AG20443 (cell line): ENCODE measurements around the gene NLGN3.
A peak's percentile ranks its signal among the peaks of the same experiment; 100 is the strongest.

Experiments used
- DNase-seq: peaks from one replicate; pipeline ENCODE4 v3.0.0; 2012; ENCODE audit warnings: low spot score, mixed read lengths

NLGN3 gene

DNA sequence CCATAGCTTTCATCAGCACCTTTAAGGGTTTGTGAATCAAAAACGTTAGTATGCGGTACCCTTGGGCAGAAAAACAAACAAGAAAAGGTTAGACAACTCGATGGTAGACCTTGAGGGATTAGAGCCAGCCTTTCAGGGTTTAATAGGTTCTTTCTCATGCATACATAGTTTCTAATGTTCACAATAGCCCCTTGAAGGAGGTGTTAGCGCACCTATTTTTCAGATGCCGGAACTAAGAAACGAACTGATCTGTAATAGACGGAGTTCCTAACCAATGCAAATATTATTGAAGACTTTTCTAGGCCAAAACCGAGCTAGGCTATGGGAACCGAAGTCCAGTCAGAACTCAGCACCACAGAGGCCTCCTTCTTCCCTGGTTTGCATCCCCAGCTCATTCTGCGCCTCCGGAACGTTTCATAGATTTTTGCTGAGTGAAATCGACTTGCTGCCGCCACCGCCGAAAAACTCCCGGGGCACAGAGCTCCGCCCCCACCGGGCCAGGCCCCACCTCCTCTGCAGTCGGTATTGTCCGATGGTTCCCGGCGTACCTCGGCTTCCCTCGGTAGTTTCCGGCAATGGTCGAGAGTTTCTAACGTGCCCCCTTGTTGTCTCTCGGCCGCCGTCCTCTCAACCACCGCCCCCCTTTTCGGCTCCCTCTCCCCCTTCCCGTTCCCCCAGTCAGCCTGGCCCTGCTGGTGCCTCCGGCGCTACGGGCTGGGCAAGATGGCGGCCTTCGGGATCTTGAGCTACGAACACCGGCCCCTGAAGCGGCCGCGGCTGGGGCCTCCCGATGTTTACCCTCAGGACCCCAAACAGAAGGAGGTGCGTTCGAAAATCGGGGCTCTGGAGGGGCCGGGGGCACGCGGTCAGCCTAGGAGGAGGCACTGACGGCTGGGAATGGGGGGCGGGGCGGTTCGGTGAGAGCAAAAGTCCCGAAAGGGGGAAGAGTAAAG lies 26.3 kb upstream of the NLGN3 start, which contains the start of gene MED12:
Gene MED12, plus strand, starts transcription at position 565 of the 953 bp plus-strand sequence. Its CDS starts 159 bp downstream, at position 724.
- peak; percentile 89 for DNase-seq

DNA sequence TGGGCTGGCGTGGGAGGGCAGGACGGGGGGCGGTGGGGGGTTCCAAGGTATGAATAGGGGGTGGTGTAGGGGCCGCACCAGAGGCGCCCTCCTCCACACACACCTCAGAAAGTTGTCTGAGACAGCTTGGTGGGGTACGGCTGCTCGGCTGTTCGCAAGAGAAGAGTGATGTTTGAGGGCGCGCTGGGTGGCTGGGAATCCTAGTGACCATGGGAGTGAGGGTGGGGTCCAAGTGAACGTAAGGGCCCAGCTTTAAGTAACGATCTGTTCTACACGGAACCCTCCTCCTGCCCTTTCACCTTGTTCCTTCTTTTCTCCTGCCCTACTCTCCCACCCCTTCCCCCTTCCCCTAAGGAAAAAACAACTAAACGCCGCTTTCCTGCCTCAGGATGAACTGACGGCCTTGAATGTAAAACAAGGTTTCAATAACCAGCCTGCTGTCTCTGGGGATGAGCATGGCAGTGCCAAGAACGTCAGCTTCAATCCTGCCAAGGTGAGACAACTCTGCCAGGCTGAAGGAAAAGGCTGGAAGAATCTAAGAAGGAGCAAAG lies 25.6 kb upstream of the NLGN3 start:
- DNase-seq, result no peak

DNA sequence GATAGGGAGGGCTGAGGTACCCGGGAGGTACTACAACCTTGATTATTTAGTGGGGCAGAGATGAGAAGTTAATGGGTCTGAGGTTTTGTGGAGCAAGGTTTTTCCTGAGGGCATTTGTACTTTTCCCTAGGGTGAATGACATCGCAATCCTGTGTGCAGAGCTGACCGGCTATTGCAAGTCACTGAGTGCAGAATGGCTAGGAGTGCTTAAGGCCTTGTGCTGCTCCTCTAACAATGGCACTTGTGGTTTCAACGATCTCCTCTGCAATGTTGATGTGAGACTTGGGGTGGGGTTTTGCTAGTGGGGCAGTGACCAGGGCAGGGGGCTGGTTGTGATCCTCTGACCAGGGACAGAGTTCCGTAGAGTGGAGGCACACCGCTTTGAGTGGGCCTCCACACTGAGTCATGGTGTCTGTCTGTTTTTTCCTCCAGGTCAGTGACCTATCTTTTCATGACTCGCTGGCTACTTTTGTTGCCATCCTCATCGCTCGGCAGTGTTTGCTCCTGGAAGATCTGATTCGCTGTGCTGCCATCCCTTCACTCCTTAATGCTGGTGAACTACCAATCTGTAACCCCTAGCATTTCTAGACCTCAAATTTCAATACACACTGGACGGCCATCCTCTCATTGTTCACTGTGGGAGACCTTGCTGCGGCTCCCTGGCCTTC lies 16.3 kb upstream of the NLGN3 start:
- no peak for DNase-seq

DNA sequence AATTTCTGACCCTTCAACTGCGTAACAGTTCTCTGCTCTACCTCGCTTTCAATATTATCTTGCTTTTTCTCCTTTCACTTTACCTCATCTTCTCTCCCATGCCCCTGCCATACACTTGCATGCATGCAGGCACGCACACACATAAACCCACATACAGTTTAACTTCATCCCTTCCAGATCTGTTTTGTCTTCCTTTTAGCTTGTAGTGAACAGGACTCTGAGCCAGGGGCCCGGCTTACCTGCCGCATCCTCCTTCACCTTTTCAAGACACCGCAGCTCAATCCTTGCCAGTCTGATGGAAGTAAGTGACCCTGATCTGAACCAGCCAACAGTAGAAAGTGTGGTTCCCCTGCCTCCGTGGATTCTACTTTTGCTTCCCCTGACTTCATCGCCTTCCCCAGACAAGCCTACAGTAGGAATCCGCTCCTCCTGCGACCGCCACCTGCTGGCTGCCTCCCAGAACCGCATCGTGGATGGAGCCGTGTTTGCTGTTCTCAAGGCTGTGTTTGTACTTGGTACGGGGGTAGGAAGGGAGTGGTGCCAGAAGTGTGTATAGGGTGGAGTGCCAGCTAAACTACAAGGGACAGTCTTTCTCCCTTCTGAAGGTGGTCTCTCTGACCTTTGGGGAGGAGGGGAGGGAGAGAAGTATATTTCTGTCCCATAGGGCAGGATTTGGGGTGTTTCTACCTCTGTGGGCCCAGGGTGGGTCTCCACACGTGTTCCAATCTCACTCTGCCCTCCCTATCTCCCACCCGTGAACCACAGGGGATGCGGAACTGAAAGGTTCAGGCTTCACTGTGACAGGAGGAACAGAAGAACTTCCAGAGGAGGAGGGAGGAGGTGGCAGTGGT lies 15.5 kb upstream of the NLGN3 start:
- peak; percentile 64 for DNase-seq

DNA sequence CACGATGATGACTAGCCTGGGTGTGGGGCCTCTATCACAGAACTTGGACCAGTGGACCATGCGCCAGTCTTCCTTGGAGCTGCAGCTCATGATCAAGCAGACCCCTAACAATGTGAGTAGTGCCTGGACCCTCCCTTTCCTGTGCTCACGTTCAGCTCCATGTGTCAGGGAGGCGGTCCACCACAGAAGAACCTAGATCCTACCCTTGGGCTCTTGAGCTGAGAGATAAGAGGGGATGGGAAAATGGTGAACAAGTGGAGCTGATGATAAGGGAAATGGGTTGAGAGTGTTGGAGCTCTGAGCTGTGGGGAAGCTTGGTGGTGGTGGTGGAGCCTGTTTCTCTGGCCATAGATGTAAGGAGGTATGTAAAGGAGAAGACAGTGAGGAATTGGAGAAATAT lies 13.1 kb upstream of the NLGN3 start:
- DNase-seq, result no peak

DNA sequence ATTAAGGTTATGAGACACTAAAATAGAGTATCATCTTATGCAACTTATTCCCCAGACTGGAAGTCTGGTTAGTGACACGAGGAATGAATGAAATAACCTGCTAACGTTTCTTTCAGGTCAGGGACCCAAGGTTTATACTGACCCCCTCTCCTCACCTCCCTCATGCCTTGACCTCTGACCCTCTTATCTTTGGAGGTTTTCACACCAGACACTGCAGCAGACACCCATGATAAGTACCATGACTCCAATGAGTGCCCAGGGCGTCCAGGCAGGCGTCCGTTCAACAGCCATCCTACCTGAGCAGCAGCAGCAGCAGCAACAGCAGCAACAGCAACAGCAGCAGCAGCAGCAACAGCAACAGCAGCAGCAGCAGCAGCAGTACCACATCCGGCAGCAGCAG lies 4.2 kb upstream of the NLGN3 start:
- DNase-seq, result no peak

DNA sequence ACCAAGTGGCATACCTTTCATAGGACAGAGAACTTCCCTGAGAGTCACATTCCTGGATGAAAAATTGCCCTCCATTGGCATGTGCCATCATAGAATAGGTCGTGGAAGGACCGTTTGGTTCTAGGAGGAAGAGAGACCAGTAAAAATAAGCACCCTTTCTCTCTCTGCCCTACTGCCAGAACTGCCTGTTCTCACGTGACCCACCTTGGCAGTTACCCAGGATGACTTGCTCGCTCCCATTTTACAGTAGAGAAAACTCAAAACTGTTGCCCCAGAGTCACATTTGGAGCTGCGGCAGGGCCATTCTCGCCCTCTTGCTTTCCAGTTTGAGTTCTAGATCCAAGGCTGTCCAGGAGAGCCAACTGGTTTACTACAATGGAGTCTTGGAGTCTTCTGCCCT lies 1.1 kb upstream of the NLGN3 start:
- DNase-seq, result peak; percentile 37

DNA sequence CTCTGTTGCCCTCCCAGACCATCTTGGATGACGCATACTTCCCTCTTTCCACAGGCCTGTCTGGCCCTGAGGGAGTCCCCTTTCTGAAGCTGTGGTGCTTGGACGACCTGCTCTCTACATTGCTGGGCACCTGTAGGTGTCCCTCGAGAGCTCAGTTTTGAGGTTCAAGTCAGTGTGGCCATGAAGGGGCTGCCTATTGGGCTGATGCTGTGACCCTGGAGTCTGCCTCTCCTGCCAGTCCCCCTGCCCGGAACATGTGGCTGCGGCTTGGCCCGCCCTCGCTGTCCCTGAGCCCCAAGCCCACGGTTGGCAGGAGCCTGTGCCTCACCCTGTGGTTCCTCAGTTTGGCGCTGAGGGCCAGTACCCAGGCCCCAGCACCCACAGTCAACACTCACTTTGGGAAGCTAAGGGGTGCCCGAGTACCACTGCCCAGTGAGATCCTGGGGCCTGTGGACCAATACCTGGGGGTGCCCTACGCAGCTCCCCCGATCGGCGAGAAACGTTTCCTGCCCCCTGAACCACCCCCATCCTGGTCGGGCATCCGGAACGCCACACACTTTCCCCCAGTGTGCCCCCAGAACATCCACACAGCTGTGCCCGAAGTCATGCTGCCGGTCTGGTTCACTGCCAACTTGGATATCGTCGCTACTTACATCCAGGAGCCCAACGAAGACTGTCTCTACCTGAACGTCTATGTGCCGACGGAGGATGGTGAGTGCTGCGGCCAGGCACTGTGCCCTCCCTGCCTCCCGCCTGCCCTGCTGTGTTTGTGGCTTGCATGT lies 3.0 kb downstream of the NLGN3 start:
- no peak for DNase-seq

DNA sequence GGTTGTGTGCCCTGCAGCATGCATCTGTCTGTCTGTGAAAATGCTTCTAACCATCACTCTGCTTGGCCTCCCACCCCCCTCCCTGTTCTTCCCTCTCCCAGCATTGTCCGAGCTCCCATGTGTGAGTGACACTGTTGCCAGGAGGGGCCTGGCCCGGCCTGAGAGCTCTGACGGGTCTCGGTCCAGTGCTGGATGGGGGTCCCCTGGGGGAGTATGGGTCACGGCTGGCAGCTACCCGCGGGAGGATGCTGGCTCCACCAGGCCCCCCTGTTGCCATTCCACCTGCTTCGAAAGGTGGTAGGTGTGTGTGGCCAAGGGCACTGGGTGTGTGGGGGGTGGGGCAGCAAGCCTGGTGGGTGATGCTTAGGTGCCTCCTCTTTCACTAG lies 3.6 kb downstream of the NLGN3 start:
- DNase-seq, result no peak

DNA sequence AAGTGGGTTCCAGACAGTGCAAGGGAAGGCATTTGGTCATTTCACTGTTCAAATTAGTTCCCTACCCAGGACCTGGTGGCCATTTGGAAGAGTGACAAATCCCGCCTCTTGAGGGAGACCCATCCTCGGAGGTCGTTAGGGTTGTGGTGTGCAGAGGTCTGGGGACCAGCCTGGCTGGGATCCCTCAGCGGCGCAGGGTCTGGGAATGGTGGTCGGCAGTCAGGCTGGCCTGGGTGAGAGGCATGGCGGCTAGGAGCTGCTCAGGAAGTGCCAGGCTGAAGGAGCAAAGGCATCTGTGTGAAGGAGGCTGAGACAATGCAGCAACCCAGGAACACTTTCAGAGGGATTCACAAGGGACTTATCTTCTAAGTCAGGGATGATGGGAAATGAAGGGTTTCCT lies 6.7 kb downstream of the NLGN3 start:
- DNase-seq, result no peak

DNA sequence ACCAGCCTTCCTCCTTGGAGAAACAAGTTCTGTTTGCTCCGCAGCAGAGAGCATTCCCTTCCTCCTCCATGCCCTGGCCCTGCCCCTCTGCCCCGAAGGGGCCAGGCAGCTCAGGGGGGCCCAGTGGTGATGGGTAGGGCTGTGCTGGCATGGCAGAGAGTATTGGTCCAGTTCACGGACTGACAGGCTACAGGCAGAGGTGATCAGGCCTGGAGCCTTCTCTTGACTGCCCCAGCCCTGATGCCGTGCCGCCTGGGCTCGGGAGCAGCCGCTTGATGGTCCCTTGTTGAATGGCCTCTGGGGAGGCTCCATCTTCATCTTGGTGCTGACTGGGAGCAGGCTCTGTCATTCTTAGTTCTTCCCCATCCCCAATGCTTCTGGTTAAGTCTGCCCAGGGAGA lies 9.6 kb downstream of the NLGN3 start:
- DNase-seq, result no peak

DNA sequence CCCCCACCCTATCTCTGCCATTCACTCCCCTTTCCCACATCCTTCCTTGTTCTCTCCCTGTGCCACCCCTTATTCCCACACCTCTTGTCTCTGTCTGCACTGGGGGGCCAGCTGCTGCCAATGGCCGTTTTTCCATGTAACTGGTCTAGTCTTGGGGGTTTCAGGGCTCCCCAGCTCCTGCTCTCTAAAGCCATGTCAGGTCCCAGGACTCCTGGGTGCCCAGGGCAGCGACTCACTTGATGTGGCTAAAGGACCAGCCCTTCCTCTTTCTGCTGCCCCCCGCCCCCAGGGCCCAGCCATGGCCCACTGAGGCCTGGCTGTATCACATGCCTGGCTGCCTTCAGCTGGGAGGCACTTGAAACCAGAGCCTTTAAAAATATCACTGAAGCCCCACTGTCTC lies 10.0 kb downstream of the NLGN3 start:
- no peak for DNase-seq

DNA sequence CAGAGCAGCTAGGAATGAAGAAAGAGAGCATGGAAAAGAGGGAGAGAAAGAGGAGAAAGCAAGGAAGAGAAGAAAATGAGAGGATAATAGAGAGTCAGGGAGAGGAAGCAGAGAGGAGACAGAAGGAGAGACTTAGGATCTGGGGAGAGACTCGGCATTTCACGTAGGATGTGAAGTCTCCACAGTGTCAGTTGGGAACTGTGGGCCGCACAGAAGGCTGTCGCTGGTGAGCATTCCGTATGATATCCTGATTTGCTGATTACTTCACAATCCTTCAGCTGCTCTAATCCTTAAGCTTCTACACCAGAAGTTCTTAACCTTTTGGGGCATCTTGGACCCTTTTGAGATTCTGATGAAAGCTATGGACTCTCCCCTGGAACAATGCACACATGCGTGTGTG lies 14.0 kb downstream of the NLGN3 start:
- no peak for DNase-seq

DNA sequence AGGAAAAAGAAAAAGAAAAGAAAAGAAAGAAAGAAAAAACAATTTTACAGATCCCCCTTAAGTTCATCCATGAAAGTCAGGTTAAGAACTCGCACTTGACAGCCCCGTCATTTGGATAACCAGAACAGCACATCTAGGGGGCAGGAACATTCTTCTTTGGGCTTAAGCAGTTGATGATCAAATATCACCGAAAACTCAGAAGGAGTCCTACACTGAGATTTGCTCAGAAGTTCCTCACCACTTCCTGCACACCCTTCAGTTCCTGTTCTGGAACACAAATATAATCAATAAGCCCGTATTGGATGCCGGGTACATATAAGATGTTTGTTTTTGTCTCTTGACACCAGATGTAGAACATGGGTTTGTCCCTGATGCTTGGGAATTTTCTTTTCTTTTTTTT lies 14.7 kb downstream of the NLGN3 start:
- DNase-seq, result no peak

DNA sequence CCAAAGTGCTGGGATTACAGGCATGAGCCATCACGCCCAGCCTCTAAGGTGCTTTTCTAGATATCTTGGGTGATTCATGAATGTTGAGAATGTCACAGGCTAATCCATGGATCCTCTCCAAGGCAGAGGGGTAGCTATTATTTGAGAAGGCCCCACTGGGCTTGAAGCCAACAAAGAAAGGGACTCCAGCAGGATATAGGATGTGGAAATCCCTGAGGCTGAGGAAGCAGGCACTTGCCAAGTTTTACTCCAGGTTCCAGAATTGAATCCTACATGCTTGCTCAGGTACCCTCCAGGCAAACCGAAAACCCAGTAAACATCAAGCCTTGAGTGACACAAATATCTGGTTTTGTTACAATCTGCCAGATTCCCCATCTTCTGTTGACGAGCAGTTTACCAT lies 15.8 kb downstream of the NLGN3 start:
- no peak for DNase-seq

DNA sequence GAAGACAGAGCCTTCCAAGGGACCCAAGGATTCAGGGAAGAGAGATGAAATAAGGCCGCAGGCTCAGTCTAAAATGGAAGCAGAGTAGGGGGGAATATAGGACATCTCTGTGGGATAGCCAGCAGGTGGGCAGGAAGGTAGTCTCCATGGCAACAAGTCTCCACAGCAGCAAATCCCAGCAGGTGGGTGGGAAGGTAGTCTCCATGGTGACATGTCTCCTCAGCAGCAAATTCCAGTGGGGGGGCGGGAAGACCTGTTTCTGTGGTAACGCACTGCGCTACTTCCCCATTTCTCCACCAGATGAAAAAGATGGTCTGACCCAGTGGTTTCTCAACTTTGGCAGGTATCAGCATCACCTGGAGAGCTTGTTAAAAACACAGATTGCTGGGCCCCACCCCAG lies 18.3 kb downstream of the NLGN3 start:
- no peak for DNase-seq

DNA sequence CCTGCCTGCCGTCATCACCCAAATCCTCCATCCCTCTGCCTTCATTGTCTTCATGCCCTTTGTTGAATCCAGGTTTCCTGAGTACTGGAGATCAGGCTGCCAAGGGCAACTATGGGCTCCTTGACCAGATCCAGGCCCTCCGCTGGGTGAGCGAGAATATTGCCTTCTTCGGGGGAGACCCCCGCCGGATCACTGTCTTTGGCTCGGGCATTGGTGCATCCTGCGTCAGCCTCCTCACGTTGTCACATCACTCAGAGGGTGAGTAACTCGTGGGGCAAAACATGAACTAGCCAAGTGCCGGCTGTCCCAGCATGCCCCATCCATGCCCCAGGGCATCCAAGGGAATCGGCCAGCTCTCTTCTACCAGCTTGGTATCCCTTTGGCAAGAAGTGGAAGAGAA lies 19.4 kb downstream of the NLGN3 start:
- no peak for DNase-seq

DNA sequence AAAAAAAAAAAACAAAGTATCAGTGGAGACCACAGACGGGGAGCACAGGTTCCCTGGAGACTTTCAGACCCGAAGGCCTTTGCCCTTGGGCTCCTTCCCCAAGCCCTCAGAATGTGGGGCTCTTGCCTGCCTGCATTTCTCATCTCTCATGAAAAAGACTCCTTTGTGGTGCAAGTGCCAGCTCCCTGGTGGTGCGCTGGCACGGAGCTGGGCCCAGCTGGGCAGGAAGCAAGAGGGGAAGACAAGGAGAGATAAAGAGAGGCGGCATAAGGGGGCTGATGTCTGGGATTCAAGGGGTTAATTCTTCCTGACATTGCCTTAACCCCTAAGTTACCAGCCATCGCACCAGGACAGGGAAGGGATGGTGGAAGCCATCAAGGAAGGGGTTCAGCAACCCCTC lies 21.8 kb downstream of the NLGN3 start:
- DNase-seq, result no peak

DNA sequence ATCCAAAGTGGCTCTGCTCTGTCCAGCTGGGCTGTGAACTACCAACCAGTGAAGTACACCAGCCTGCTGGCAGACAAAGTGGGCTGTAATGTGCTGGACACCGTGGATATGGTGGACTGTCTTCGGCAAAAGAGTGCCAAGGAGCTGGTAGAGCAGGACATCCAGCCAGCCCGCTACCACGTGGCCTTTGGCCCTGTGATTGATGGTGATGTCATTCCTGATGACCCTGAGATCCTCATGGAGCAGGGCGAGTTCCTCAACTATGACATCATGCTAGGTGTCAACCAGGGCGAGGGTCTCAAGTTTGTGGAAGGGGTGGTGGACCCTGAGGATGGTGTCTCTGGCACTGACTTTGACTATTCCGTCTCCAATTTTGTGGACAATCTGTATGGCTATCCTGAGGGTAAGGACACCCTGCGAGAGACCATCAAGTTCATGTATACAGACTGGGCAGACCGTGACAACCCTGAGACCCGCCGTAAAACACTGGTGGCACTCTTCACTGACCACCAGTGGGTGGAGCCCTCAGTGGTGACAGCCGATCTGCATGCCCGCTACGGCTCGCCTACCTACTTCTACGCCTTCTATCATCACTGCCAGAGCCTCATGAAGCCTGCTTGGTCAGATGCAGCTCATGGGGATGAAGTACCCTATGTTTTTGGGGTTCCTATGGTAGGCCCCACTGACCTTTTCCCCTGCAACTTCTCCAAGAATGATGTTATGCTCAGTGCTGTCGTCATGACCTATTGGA lies 22.6 kb downstream of the NLGN3 start:
- DNase-seq, result no peak

DNA sequence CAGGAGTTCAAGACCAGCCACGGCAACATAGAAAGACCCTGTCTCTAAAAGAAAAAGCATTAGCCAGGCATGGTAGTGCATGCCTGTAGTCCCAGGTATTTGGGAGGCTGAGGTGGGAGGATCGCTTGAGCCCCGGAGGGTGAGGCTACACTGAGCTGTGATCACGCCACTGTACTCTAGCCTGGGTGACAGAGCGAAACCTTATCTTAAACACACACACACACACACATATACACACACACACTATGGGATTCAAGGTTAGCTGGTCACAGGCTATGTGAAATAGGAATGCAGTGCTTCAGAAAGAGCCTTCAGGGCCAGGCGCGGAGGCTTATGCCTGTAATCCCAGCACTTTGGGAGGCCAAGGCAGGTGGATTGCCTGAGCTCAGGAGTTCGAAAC lies 23.5 kb downstream of the NLGN3 start:
- DNase-seq, result no peak

DNA sequence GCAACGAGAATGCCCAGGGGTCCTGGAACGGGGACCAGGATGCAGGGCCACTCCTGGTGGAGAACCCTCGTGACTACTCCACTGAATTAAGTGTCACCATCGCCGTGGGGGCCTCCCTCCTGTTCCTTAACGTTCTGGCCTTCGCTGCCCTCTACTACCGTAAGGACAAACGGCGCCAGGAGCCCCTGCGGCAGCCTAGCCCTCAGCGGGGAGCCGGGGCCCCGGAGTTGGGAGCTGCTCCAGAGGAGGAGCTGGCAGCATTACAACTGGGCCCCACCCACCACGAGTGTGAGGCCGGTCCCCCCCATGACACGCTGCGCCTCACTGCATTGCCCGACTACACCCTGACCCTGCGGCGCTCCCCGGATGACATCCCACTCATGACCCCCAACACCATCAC lies 24.9 kb downstream of the NLGN3 start:
- DNase-seq, result no peak
